NCI-H2029 treated with DMSO at 0.1 percent for 48 hours (cell line): ENCODE measurements around the gene SMAD7.
A peak's percentile ranks its signal among the peaks of the same experiment; 100 is the strongest.

Experiments
- DNase-seq: peaks from one replicate; lab custom pipeline; 2025; lab: John Stamatoyannopoulos, UW

Gene SMAD7

DNA sequence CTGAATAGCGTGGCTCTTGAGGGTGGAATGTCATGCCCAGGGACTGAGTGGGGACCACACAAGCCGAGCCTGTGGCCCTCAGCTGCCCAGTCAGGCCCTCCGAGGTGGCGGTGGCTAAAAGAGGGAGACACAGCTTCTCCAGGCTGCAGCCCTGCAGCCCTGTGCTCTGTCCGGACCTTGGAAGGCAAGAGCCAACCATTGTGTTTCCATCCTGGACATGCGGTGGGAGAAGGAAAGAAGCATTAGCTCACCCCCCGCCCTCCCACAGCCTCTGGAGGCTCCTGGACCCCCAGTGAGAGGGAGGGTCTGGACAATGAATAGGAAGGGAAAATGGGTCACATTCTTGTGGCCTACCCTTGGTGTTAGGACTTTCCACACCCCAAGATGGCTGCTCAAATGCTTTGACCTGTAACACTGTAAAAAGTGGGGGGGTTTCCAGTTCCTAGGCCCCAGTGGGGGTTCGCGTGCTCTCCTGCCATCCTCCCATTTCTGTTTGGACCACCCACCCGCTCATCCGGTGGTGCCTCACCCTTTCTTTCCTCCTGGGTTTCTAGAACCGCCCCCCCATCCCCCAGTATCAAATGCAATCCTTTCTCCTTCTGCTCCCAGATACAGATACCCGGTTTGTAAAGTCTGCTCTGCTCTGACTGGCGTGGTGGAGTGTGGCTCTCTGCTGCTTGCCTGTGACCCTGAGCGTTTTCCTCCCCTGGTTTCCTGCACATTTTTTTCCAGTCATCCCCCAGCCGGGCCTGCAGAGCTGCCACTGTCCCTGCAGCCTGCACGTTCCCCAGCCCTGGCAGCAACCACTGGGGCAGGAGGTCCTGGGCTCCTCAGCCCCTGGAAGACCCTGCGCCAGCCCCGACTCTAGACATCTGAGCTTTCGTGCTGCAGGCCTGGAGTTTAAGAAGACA lies 36.3 kb upstream of the SMAD7 start:
- DNase-seq, result no peak

- no peak for DNase-seq
Measured at GRCh38 chr18:48985161-48985560, 34.4 kb upstream of the SMAD7 start.

DNA sequence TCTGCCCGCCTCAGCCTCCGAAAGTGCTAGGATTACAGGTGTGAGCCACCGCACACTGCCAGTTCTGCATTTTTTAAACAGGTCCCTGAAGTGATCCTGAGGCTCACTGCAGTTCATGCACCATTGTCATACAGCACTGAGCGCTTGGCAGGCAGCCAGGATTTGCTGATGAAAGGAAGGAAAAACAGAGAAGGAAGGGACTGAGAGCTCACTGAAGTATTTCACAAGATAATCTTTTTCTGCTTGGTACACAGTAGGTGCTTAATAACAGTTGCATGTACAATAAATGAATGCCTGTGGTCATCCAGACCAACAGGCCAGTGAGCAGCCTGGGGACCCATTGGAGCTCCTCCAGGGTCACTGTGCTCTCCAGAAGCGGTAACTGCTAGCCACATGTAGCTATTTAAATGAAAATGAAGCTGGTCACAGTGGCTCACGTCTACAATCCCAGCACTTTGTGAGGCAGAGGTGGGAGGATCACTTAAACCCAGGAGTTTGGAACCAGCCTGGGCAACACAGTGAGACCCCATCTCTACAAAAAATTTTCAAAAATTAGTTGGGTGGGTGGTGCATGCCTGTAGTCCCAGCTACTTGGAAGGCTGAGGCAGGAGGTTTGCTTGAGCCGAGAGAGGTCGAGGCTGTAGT lies 33.1 kb upstream of the SMAD7 start:
- peak; percentile 58 for DNase-seq

DNA sequence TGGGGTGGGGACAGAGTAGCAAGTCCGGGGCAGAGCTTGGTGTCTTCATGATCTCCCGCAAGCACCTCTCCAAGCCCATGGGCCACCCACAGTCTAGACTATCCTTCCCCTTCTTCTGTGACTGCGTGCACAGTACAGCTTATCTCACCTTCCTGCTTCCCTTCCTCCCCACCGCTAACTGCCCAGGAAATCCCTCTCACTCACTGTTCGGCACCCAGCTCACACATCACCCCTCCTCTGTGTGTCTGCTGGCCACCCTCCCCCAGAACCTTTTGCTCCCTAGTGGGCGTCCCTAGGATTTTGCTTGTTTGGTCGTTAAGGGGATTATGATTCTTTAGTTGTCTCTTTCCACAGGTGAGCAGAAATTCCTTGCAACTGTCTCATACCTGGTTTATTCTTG lies 31.5 kb upstream of the SMAD7 start:
- DNase-seq, result no peak

GRCh38 chr18:48979944-48980890 lies 29.5 kb upstream of the SMAD7 start:
- DNase-seq, result no peak

GRCh38 chr18:48977914-48978313 lies 27.1 kb upstream of the SMAD7 start:
- DNase-seq, result no peak

DNA sequence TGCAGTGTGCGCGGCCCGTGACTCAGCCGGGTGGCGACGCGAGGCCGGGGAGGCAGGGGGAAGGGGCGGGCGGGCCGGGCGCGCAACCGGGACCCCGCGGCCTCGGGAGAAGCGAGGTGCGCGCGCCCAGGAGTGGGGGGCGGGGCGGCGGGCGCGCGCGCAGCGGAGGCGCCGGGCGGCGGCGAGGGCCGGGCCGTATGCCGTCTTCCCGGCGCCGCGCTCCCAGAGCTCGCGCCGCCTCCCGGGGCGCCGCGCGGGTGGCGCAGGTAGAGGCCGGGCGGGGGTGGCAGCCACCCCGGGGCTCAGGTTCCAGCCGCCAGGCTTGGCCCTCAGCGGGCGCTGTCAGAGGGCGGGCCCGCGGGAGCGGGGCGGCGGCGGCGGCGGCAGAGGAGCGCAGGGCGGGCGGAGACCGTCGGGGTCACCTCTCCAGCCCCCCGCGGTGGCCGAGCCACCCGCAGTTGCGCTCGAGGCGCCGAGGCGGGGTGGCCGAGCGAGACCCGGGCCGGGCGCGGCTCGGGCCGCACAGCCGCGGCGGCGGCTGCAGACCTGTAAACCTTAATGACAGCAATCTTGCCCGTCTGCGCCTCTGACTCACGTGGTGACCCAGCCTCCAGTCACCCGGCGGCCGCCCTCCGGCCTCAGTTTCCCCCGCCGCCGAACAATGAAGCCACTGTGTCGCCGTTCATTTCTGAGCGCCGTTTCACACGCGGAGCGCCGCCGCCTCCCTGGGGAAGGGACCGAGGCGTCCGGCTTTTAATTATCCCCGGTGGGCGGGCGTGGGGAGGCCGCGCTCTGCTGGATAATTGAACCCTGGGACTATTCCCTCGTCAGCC lies 25.3 kb upstream of the SMAD7 start:
- DNase-seq, result no peak

DNA sequence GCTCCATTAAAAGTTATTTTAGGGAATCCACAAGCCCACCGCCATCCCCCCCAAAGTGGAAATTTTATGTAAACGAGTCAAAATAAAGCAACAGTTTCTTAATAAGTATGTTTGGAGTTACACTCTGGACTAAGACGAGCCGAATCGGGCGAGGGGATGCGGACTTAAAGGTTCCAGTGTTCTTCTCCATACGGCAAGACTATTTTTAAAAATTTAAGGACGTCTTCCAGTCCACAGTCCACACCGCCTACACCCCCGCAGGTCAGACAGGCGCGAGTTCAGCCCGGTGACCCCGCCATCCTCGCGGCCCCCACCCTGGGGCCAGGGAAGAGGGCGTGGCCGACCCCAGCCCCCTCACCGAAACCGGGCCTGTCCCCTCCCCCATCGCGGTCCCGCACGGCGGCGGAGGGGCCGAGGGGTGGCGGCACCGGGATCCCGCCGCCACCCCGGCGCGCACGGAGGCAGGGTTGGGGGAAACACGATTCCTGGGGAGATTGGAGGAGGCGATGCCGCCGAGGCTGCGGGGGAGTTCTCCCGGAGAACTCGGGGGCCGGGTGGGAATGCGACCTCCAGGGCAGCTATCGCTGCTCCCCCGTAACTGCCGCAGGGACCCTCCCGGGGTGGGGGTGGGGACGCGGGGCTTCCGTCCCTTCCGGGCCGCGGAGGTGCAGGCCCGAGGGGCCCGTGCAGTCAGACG lies 24.5 kb upstream of the SMAD7 start:
- no peak for DNase-seq

- DNase-seq, result no peak
Measured at GRCh38 chr18:48974304-48975119, 23.7 kb upstream of the SMAD7 start.

- DNase-seq, result no peak
Measured at GRCh38 chr18:48973731-48974130, 23.0 kb upstream of the SMAD7 start.

- DNase-seq, result no peak
Measured at GRCh38 chr18:48968412-48969215, 17.8 kb upstream of the SMAD7 start.

DNA sequence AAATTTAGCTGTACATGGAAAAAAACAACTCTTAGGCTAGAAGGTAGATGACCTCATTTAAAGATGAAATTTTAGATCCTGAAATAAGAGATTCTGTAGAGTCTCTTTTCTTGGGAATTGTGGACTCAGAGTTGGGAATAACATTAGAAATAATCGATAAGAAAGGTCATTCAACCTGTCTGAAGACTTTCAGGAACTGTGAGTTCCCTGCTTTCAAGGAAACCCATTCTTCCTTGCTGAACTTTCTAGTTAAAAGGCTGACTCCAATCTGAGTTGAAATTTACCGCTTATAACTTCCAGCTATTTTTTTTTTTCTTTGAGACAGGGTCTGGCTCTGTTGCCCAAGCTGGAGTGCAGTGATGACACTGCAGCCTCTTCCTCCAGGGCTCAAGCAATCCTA lies 16.8 kb upstream of the SMAD7 start:
- DNase-seq, result no peak

- no peak for DNase-seq
Measured at GRCh38 chr18:48966523-48966922, 15.8 kb upstream of the SMAD7 start.

DNA sequence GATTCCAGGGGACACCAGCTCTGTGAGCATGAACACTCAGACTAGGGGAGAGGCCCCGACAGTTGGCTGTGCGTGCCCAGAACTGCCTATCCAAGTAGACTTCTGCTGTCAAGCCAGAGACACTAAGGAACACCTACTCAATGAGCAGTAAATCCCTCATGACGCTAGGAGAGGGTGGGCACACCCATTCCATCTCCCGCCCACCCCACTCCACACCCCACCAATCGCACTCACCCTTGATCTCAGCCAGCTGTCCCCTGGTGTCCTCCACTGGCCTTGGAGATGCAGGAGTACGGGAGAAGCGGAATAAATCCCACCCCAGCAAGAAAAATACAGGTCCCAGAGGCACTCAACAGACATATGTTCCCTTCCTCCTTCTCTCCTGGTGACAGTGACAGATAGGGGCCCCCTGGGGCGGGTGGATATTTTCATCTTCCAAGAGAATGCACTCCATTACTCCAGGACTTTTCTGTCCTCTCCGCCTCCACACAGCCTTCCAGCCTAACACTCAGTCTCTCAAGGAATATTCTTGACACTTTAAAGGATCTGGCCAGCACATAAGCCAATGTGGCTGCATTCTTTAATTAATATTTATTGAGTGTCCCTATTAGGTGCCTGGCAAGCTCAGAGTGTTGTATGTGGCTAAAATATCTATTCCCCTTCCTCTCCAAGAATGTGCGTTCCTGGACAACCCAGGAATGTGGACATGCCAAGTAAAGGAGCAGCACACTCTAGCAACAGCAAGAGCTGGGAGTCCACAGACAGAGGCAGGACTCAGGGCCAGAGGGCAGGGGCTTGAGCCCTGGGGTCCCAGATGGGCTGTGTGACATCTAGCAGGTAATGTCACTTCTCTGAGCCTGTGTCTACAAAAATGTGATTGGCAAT lies 13.1 kb upstream of the SMAD7 start:
- no peak for DNase-seq

DNA sequence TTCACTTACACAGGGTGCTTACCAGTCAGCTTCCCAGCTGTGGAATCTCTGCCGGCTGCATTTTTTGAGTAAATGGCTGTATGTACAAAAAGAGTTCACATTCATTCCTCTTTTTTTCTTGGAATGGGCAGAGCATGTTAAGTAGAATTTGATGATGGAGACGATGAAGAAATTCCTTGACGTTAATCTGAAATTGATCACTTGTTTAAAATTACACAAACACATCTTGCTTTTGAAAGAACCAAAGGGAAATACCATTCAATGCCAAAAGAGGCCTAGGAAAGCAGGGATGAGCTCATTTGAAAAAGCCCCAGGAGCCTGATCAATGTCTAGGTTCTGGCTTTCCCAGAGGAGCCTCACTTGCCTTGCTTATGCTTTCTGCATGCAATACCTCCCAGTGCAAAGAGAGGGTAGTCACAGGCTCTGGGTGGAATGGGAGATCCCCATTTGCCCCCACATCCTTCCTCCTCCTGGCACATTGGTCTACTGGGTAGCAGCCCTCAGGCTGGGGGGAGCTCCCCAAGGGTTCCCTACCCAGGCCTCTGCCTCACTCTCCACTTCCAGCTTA lies 12.3 kb upstream of the SMAD7 start:
- DNase-seq, result no peak

DNA sequence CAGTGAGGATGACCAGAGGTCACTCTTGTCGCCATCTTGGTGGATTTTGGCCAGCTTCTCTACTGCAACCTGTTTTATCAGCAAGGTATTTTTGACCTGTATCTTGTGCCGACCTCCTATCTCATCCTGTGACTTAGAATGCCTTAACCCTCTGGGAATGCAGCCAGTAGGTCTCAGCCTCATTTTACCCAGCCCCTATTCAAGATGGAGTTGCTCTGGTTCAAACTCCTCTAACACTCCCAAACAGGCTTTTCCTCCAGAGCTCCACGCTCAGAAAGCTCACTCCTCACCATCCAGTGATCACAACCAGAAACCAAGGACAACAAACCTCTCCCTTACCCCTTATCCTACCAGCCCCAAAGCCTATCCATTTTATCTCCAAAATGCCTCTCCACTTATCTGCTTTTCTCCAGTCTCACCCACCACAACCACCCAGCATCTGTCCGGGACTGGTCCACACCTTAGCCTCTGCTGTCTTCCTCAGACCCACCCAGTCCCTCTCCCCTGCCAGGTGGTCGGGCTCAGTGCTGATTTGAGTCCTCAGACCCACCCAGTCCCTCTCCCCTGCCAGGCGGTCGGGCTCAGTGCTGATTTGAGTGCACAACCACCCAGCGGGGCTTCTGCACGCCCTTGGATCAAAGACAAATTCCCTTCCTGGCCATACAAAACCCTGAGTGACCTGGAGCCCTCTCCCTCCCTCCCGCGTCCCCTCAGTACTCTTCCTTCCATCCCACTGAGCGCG lies 11.7 kb upstream of the SMAD7 start:
- no peak for DNase-seq

- no peak for DNase-seq
Measured at GRCh38 chr18:48961547-48961946, 10.8 kb upstream of the SMAD7 start.
